ENCODE results near the gene CSNK1A1.
"Not testable (repeated sequence)": the region's sequence is repeated elsewhere in the genome, so short reads cannot be mapped to it uniquely, and the experiment has no call there.

Gene CSNK1A1

GRCh38 chr5:149551227-149552037 is at the start of gene CSNK1A1:
CSNK1A1 (minus strand) TSS chr5:149551439; CDS start chr5:149550964, 475 bp downstream.
- in situ Hi-C loops (cut with MboI; ENCODE audit: low sequenced_read_pairs) = loop anchor here (25.0 kb wide), 2 partner anchors 189 to 739 kb away; partner anchors contain the start of gene PCYOX1L

DNA sequence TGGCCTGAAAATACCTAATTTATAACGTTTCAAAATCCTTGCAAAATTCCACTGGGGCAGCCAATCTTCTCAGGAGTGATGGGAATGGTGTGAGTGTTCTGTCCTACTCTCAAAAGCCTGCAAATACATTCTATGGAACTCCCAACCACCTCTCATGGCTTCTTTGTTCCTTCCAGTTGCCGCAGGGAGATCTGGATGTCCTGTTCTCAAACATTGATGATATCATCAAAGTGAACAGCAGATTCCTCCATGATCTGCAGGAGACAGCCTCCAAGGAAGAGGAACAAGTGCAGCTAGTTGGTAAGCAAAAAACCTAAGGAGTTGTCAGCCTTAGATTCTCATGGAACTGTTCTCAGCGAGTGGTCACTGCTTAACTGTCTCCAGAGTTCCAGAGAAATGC is 49.7 kb upstream of the CSNK1A1 start:
- in situ Hi-C loops (cut with MboI; ENCODE audit: low sequenced_read_pairs) = no loop called here

- in situ Hi-C loops (cut with MboI; ENCODE audit: low sequenced_read_pairs) = no loop called here
Observed at GRCh38 chr5:149599375-149599774, 48.1 kb upstream of the CSNK1A1 start.

GRCh38 chr5:149598966-149599365 is 47.7 kb upstream of the CSNK1A1 start:
- in situ Hi-C loops (cut with MboI; ENCODE audit: low sequenced_read_pairs) = no loop called here

DNA sequence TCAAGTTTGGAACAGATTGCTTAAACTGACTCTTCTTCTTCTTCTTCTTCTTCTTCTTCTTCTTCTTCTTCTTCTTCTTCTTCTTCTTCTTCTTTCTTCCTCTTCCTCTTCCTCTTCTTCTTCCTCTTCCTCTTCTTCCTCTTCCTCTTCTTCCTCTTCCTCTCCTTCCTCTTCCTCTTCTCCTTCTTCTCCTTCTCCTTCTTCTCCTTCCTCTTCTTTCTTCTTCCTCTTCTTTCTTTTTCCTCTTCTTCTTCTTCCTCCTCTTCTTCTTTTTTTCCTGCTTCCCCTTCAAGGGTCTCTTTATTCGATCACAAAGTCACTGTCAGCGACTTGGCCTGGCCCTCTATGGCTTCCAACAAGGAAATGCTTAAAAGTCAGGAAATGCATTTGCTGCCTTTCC is 47.0 kb upstream of the CSNK1A1 start:
- in situ Hi-C loops (cut with MboI; ENCODE audit: low sequenced_read_pairs) = not testable (repeated sequence)

GRCh38 chr5:149597618-149598017 is 46.4 kb upstream of the CSNK1A1 start:
- in situ Hi-C loops (cut with MboI; ENCODE audit: low sequenced_read_pairs) = no loop called here

DNA sequence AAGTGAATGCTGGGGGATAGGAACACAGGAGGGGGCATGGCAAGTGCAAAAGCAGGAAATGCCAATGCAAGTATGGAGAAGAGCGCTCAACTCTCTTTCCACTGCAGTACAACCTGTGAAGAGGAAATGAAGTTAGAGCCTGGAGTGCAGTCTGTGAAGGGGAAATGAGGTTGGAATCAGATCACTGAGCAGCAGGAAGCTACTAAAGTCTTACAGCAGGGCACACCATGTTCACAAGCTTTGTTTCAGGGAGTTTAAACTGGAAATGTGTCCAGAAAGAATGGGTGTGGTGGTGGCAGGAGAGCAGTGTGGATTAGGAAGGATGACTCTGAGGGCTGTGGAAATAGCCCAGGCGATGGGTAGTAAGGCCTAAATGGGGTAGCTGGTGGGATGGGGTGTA is 45.5 kb upstream of the CSNK1A1 start:
- in situ Hi-C loops (cut with MboI; ENCODE audit: low sequenced_read_pairs) = no loop called here

- in situ Hi-C loops (cut with MboI; ENCODE audit: low sequenced_read_pairs) = not testable (repeated sequence)
Observed at GRCh38 chr5:149595105-149595504, 43.9 kb upstream of the CSNK1A1 start.

GRCh38 chr5:149594206-149594895 is 43.1 kb upstream of the CSNK1A1 start:
- in situ Hi-C loops (cut with MboI; ENCODE audit: low sequenced_read_pairs) = no loop called here

DNA sequence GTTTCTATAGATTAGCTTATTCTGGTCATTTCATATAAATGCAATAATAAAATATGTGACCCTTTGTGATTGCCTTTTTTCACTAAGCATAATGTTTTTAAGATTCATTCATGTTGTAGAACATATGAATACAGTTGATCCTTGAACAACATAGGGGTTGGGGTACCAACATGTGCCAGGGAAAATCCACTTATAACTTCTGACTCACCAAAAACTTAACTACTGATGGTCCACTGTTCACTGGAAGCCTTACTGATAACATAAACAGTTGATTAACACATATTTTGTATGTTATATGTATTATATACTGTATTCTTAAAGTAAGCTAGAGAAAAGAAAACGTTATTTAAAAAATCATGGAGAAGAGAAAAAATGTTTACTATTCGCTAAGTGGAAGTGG is 42.1 kb upstream of the CSNK1A1 start:
- in situ Hi-C loops (cut with MboI; ENCODE audit: low sequenced_read_pairs) = no loop called here

GRCh38 chr5:149588936-149589335 is 37.7 kb upstream of the CSNK1A1 start:
- in situ Hi-C loops (cut with MboI; ENCODE audit: low sequenced_read_pairs) = no loop called here

DNA sequence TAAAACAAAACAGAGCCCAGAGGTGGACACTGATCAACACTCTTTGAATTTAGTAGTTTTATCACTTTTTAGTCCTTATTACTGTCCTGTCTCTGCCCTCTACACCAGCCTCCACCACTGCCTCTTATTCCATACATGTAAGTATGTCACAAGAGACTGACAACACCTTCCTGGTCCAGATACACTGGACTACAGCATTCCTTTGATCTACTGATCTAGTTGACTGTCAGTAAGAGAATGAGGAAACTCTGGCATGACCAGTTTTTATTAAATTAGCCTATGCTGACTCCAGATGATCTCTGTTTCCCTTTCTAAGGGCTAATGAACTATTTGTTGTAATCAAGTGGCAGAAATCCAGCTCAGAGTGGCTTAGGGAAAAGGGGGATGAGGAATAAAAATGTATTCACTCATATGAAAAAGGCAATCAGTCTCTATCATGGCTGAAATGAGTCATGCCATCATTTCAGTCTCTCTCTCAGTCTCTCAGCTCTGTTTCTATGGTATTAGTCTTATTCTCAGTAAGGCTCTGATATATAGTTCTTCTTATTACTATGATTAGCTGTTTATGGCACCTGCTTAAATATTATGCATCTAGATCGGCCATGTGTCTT is 35.6 kb upstream of the CSNK1A1 start:
- in situ Hi-C loops (cut with MboI; ENCODE audit: low sequenced_read_pairs) = no loop called here

GRCh38 chr5:149585910-149586309 is 34.7 kb upstream of the CSNK1A1 start:
- in situ Hi-C loops (cut with MboI; ENCODE audit: low sequenced_read_pairs) = no loop called here

GRCh38 chr5:149584121-149584520 is 32.9 kb upstream of the CSNK1A1 start:
- in situ Hi-C loops (cut with MboI; ENCODE audit: low sequenced_read_pairs) = no loop called here

DNA sequence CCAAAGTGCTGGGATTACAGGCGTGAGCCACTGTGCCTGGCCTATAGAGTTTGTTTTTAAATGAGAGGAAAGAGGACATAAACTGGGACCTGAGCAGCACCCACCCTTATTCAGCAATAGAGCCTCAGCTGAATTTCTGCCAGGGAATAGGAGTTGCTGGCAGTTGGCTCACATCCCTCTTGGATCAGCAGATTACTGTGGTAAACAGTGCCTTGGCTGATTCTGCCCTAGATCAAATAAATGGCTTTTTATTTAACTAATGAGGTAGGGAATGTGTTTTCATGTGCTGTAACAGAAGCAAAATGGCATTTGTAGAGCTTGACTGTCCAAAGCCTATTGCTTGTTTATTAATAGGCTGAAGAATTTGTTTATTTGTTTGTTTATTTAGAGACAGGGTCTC is 32.2 kb upstream of the CSNK1A1 start:
- in situ Hi-C loops (cut with MboI; ENCODE audit: low sequenced_read_pairs) = no loop called here

DNA sequence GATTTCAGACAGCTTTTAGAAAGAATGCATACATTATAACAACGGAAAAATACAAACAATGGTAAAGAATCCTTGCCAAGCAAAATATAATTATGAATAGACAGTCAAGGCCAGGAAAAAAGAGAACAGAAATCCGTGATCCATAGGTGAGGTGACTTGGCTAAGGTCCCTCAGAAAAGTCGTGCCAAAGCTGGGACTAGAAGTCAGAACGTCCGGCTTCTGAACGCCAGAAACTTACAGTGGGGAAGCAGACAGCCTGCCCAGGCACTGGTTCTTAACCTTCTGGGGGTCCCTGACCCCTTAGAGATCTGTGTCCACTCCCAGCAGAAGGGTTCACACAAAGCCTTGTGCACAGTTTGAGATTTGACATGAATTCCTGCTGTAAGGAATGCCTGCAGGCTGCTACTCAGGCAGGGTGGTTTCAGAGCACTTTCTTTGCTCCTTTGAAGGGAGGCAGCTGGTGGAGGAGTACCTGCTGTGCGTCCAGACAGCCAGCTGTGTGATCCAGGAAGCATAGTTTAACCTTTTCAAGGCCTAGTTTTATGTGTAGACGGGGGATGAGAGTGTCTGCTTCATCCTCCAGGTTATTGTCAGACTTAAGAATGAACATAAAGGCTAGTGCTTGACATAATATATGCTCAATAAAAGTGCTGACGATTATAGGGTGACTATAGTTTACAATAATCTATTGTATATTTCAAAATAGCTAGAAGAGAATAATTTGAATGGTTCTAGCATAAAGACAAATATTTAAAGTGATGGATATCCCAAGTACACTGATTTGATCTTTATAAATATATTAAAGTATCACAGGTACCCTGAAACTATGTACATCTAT is 30.9 kb upstream of the CSNK1A1 start:
- in situ Hi-C loops (cut with MboI; ENCODE audit: low sequenced_read_pairs) = no loop called here

DNA sequence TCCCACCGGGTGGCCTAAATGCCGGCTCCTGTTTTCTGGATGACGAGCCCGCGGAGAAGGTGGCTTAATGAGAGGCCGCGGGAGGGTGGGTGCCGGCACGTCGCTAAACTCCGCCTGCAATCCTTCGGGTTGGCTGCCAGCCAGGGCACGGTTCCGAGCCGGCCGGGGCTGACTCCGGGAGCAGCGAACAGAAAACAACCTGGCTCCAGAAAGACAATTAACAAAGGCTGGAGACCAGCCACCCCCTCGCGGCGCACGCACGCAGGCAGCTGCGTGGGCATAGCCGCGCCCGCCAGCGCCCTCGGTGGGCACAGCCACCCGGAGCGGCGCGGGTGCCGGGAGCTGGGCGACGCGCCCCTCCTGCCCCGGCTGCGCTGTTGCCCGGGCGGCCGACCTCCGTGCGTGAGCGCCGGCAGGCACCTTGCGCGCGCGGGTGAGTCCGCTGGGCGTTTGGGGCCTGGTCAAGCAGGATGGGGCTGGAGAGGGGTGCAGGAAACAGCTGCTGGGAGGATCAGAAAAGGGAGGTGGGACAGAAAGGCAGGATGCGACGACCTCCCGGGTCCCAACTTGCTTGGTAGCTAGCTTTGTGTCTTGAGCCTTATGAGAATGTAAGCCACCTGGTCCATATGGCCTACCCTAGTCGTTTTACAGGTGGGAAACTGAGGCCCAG is 30.1 kb upstream of the CSNK1A1 start, which contains the start of gene ARHGEF37:
Gene ARHGEF37 (plus strand): TSS at position 307 of the 670 bp plus-strand sequence. CDS start 16,272 bp downstream, outside the sequence.
- in situ Hi-C loops (cut with MboI; ENCODE audit: low sequenced_read_pairs) = no loop called here

DNA sequence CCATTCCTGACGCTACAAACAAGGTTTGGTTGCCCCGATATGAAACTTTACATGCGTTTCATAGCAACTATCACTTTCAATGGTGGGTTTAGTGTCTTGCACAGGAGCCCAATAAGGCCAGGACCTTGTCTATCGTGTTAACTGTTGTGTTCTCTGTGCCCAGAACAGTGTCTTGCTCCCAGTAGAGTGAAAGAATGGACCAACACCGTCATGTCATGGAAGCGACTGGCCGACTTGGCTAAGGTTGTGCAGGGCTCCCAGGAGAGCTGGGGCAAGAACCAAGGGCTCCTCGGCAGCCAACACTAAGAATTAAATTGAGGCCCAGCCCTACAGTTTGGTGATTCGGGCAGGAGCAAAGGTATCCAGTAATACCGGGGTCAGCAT is 29.6 kb upstream of the CSNK1A1 start:
- in situ Hi-C loops (cut with MboI; ENCODE audit: low sequenced_read_pairs) = no loop called here

DNA sequence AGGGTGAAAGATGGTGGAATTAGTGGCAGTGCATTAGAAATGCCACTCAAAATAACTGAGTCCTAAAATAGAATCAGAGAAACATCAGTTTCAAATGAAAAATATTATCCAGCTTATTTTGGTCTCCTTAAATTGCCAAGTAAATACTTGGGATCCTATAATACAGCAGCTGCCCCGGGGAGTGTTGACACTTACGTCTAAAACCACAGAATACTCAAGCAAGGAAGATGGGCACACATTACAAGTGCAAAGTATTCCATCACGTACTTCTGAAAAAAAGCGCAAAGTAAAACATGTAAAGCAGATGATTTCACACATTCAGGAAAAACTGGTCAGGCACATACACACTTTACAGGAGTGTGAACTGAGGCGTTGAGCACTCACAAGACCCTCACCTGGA is 27.7 kb upstream of the CSNK1A1 start:
- in situ Hi-C loops (cut with MboI; ENCODE audit: low sequenced_read_pairs) = no loop called here

DNA sequence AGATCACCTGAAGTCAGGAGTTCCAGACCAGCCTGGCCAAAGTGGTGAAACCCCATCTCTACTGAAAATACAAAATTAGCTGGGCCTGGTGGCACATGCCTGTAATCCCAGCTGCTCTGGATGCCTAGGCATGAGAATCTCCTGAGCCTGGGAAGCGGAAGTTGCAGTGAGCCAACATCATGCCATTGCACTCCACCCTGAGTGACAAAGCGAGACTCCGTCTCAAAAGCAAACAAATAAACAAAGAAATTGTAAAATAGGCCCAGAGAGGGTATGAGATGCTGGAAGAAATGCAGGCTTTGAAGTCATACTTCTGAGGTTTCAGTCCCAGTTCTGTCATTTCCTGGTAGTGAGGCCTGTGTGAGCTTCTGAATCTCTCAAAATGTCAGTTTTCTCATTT is 24.8 kb upstream of the CSNK1A1 start:
- in situ Hi-C loops (cut with MboI; ENCODE audit: low sequenced_read_pairs) = no loop called here
